Memory B cell (primary cell): ENCODE measurements around the gene ZNF678.

Experiments used
- ATAC-seq: fragments of 150-1000 bp; cut with Tn5 transposase; 2 replicates; pipeline ENCODE4 v1.10.0; 2021; ENCODE audit warnings: low read depth, mild to moderate bottlenecking, moderate library complexity
- DNase-seq, 2 donors: peaks; one replicate each; pipeline ENCODE4 v3.0.0; 2022; ENCODE audit warnings: low spot score in 2 of 2
- H3K27ac Mint-ChIP-seq: one replicate; pipeline ENCODE4 v1.8.0; 2022; ENCODE audit warnings: mild to moderate bottlenecking, moderate library complexity, mixed read lengths
- H3K27me3 Mint-ChIP-seq: one replicate; pipeline ENCODE4 v1.8.0; 2022; ENCODE audit warnings: mixed read lengths
- H3K36me3 Mint-ChIP-seq: one replicate; pipeline ENCODE4 v1.8.0; 2022; ENCODE audit warnings: mild to moderate bottlenecking, mixed read lengths
- H3K4me1 Mint-ChIP-seq: one replicate; pipeline ENCODE4 v1.8.0; 2022; ENCODE audit warnings: mixed read lengths
- H3K4me3 Mint-ChIP-seq: one replicate; pipeline ENCODE4 v1.8.0; 2022; ENCODE audit warnings: mild to moderate bottlenecking, moderate library complexity, mixed read lengths
- H3K9me3 Mint-ChIP-seq: one replicate; pipeline ENCODE4 v1.8.0; 2022; ENCODE audit warnings: mixed read lengths

The ZNF678 gene

DNA sequence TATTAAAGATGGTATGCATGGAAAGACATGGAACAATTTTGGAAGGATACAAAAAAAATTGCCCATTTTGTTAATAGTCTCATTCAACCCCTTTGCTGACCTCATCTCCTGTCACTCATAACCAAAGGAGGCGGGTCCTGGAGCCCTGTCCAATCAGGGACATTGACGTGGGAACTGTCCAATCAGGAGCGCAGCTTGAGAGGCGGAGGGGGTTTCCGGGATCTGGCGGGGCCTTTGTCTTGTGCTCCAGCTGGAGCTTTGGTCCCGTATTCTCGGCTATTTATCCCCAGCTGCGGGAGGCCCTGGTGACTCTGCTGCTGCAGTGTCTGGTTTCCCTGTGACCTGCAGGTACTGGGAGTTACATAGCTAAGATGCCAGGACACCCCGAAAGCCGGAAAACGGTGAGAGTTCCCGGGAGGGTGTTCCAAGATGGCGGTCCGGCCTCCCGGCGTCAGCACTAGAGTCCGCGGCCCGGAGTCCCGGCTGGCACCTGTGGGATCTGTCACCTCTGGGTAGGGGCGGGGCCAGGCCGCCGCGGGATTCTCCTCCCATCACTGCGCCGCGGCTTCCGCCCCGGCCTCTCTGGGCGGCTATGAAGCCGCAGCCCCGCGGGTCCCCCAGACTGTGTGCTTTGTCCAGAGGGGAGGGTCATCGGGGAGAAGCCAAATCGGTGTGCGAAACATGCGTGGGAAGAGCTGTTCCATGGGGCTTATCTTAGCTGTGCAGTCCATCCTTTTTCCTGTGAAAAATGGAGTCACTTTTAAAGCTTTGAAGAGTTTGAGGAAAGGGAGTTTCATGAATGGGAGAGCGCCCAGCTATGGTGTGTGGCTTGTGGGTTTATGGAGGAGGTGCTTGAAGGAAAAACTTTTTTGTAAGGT lies at the start of gene ZNF678:
ZNF678 (plus strand) TSS at position 233 of the 878 bp plus-strand sequence. CDS start 87,436 bp downstream, outside the sequence.
- Mint-ChIP-seq H3K4me1 (peaks cover 31% of the 10 kb centered on the region), H3K27me3 (peaks cover 8% of the 10 kb centered on the region), H3K36me3 (peaks cover 15% of the 10 kb centered on the region), H3K9me3 (peaks cover 7% of the 10 kb centered on the region), H3K27ac (peak within 1 kb of the TSS; percentile 96), H3K4me3 (peak within 1 kb of the TSS; percentile 91)
- ATAC-seq, result peak; percentile 91
- DNase-seq, result peak; percentile 84 to 89

DNA sequence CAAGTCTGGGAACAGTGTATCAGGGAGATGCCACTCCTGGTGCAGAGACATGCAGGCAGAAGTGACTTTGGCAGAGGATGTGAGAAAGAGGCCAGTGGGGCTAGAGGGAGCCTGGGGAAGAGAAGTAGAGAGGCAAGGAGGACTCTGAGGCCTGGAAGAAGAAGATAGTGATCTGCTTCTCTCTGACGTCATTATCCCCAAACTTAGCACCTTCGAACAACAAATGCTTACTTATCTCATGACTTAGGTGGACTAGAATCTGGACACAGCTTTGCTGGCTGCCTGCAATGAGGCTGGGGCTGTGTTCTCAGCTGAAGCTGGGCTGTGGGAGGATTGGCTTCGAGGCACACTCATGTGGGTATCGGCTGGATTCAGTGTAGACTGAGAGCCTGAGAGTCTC lies 44.5 kb upstream of the ZNF678 start:
- no peaks in the 10 kb centered on the region for H3K9me3 Mint-ChIP-seq
- DNase-seq (no peak), ATAC-seq (no peak)
- H3K27me3 Mint-ChIP-seq, result peaks cover 2% of the 10 kb centered on the region
- H3K36me3 Mint-ChIP-seq, result no peaks in the 10 kb centered on the region
- no peaks in the 10 kb centered on the region for H3K4me1 Mint-ChIP-seq
- H3K27ac Mint-ChIP-seq, result no peak overlapping the region
- H3K4me3 Mint-ChIP-seq, result no peak overlapping the region

DNA sequence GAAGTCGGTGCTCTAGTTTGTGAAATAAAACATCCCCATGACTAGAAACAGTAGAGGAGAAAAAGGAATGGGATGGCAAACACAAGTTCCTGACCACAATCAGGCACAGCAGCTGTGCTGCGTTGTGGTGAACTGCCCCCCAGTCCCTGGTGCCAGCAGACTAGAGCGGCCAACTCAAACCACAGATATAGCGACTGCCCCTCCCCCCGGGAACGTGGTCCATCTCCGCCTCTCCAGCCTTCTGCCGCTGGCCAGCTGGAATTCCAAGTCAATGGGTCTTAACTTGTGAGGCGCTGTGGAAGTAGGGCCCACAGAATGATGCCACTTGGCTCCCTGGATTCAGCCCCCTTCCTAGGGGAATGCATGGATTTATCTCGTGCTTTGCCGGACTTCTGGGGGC lies 41.6 kb upstream of the ZNF678 start:
- H3K36me3 Mint-ChIP-seq, result no peaks in the 10 kb centered on the region
- H3K27ac Mint-ChIP-seq, result no peak overlapping the region
- no peaks in the 10 kb centered on the region for H3K4me1 Mint-ChIP-seq
- peaks cover 3% of the 10 kb centered on the region for H3K9me3 Mint-ChIP-seq
- no peak overlapping the region for H3K4me3 Mint-ChIP-seq
- ATAC-seq, result no peak
- H3K27me3 Mint-ChIP-seq, result peaks cover 2% of the 10 kb centered on the region
- DNase-seq, result no peak

DNA sequence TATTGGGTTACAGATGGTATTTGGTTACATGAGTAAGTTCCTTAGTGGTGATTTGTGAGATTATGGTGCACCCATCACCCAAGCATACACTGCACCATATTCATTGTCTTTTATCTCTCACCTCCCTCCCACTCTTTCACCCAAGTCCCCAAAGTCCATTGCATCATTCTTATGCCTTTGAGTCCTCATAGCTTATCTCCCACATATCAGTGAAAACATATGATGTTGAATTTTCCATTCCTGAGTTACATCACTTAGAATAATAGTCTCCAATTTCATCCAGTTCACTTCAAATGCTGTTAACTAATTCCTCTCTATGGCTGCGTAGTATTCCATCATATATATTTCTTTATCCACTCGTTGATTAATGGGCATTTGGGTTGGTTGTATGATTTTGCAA lies 36.8 kb upstream of the ZNF678 start:
- Mint-ChIP-seq H3K9me3 (peaks cover 29% of the 10 kb centered on the region), H3K4me1 (no peaks in the 10 kb centered on the region), H3K27ac (no peak overlapping the region), H3K36me3 (peaks cover 3% of the 10 kb centered on the region), H3K27me3 (no peaks in the 10 kb centered on the region), H3K4me3 (no peak overlapping the region)
- DNase-seq, result no peak
- no peak for ATAC-seq

DNA sequence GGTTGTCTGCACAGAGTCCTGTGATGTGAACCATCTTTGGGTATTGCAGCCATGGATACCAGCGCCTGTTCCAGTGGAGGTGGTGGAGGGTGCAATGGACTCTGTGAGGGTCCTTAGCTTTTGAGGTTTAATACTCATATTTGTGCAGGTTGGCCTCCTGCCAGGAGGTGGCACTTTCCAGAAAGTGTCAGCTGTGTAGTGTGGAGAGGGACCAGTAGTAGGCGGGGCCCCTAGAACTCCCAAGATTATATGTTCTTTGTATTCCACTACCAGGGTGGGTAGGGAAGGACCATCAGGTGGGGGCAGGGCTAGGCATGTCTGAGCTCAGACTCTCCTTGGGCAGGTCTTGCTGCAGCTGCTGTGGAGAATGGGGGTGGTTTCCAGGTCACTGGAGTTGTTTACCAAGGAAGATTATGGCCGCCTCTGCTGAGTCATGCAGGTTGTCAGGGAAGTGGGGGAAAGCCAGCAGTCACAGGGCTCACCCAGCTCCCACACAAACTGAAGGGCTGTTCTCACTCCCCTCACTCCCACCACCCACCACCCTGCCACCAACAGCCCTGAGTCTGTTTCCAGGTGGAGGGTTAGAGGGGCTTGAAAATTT lies 31.2 kb upstream of the ZNF678 start:
- ATAC-seq, result no peak
- Mint-ChIP-seq H3K27me3 (no peaks in the 10 kb centered on the region), H3K4me3 (no peak overlapping the region), H3K36me3 (peaks cover 3% of the 10 kb centered on the region), H3K9me3 (peaks cover 30% of the 10 kb centered on the region), H3K27ac (no peak overlapping the region), H3K4me1 (no peaks in the 10 kb centered on the region)
- DNase-seq, result no peak

DNA sequence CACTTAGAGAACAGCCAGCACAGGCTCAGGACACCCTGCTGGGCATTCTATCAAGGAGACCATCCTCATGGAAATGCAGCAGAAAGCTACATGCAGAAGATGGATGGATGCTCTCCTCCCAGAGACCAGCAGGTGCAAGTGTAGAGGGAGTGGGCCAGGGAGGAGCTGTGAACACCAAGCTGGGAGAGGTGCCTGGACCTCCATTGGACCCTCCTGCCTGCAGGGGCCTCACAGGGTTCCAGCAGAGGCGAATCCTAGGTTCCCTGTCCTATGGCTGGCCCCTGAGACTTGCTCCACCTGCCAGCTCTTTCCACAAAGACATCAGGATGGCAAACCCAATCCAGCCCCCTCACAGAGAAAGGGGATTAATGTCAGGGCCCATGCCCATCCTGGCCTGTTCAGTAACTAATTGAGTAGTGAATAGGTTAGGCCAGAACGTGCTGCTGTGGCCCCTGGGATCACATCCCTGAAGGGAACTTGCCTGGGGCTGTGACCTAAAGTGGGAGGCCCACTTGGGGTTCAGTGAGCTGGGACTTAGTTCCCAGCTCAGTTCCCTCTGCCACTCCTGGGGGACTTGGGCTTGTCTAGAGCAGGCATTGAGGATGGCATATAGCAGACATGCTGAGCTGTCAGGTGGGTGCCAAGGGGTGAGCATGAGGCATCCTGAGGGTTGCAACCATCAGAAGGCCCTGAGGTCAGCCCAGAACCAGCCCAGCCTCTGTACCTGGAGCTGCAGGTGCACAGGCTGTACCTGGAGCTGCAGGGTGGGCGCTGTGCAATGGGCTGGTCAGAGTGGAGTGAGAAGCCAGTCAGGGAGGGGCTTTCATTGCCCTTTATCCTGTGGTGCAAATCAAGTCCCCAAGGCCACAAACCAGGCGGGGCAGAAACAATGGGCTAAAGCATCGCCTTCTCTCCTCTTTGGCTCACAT lies 22.9 kb upstream of the ZNF678 start:
- Mint-ChIP-seq H3K27me3 (no peaks in the 10 kb centered on the region), H3K27ac (no peak overlapping the region), H3K4me1 (peaks cover 7% of the 10 kb centered on the region), H3K4me3 (no peak overlapping the region), H3K9me3 (peaks cover 4% of the 10 kb centered on the region), H3K36me3 (no peaks in the 10 kb centered on the region)
- no peak for ATAC-seq
- no peak for DNase-seq

DNA sequence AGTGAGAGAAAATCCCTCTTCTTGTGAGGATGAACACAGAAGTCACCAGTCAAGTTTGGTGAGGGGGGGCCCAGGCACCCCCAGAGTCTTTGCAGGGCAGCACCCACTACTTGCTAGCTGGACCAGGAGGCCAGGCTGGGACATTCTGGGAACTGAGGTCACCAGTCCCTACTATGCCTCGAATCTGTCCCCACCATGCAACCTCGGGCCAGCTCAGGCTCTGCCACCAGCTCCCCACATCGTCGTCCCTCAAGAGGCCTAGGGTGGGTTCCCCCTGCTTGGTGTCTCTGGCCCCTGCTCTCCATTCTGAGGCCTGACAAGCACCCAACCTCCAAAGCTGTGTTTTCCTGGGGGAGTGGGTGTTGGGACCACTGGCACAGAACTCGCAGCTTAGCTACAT lies 22.2 kb upstream of the ZNF678 start:
- H3K36me3 Mint-ChIP-seq, result no peaks in the 10 kb centered on the region
- no peak for ATAC-seq
- no peak overlapping the region for H3K27ac Mint-ChIP-seq
- peaks cover 2% of the 10 kb centered on the region for H3K9me3 Mint-ChIP-seq
- DNase-seq, result no peak
- H3K4me1 Mint-ChIP-seq, result peaks cover 7% of the 10 kb centered on the region
- peak overlapping the region; percentile 46 for H3K4me3 Mint-ChIP-seq
- no peaks in the 10 kb centered on the region for H3K27me3 Mint-ChIP-seq

DNA sequence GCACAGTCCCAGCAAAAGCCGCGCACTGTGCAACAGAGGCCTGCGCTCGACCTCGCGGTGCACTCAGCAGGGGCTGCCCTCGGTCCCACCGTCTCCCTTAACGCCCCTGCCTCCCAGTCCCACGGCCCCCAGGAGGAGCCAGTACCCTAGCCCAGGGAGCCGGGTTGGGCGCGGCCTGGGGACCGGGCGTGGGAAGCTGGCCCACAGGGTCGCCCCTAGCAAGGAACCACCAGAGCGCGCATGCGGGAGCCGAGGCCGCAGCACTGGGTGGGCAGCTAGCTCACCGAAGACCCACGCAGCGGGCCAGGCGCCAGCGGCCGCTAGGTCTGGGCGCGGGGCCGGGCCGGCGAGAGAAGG lies 21.6 kb upstream of the ZNF678 start:
- no peak for ATAC-seq
- Mint-ChIP-seq H3K4me1 (peaks cover 7% of the 10 kb centered on the region), H3K4me3 (peak overlapping the region; percentile 71), H3K9me3 (no peaks in the 10 kb centered on the region), H3K36me3 (no peaks in the 10 kb centered on the region), H3K27me3 (no peaks in the 10 kb centered on the region), H3K27ac (no peak overlapping the region)
- DNase-seq, result no peak

DNA sequence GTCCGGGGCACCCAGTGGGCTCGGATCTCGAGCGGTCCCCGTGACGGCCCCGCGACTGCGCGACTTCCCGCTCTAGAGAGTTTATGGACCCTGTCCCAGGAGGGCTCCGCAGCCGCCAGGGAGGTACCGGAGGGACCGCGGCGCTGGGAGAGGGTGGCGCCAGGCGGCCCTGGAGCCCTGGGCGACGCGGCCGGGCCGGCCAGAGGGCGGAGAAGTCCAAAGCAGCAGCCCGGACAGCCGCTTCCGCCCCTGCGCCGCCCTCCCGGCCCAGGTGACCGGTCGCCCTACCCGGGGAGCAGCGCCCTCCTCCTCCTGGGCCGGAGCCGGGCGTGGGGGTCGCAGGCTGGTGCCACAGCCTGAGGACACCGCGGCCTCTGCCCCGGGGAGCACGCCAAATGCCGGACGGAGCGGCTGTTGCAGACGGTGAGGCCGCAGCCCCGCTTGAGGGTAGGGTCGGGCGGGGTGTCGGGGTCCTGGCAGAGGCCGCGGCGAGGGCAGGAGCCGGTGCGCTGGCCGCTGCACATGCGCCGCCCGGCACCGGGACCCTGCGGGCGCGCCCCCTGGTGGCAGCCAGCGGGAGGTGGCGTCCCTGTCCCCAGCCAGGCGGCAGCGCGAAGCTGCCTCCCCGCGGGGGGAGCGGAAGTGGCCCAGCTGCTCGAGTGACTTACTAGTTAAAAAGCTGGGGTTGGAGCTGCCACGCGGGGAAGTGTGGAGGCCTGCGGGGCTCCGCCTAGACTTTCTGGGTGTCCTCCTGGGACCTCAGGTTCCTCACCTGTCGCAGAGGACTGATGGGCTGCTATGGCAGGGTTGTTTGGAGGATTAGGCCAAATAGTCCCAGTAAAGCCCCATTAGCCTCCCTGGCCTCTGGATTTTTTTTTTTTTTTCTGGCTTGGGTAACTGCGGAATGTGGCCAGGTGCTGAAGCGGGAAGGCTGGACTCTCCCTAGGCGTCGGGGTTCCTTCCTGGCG lies 20.9 kb upstream of the ZNF678 start:
- peaks cover 7% of the 10 kb centered on the region for H3K4me1 Mint-ChIP-seq
- no peak overlapping the region for H3K27ac Mint-ChIP-seq
- DNase-seq (peak; percentile 89 to 90), ATAC-seq (peak; percentile 94)
- no peaks in the 10 kb centered on the region for H3K9me3 Mint-ChIP-seq
- no peaks in the 10 kb centered on the region for H3K36me3 Mint-ChIP-seq
- H3K4me3 Mint-ChIP-seq, result peak overlapping the region; percentile 71
- peaks cover 3% of the 10 kb centered on the region for H3K27me3 Mint-ChIP-seq

DNA sequence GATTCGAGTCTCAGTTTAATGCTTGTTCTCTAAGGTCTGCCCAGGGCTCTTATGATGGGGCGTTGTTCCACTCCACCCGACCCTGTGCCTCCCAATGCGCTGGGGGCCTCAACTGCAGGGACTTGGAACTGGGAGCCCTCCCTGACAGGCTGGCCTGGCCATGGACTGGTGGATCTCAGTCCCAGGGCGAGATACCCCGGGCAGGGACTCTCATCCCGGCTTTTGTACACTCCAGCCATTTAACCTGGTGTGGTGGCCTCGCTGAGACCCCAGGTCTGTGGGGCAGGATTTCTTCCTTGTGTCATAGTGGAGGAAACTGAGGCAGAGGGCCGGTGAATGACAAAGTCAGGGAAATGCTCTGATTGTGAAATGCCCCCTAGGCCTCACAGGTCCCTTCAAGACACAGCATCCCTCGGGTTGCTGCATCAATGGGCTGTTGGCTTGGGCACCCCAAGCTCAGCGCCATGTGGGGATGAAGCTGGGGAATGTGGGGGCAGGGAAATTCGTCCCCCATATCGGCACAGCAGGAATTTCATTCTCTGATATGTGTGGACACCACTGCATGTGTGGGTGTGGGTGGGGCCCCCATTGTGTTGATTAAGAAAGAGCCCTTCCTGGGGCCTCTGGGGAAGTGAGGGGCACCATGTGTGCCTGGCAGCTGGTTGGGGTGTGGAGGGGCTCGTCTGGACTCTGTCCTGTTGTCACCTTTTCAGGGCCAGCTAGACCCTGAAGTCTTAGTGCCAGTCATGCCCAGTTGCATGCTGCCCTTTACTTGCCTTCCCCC lies 19.9 kb upstream of the ZNF678 start:
- Mint-ChIP-seq H3K27me3 (peaks cover 3% of the 10 kb centered on the region), H3K4me1 (peaks cover 7% of the 10 kb centered on the region), H3K9me3 (no peaks in the 10 kb centered on the region), H3K4me3 (peak overlapping the region; percentile 70), H3K36me3 (no peaks in the 10 kb centered on the region), H3K27ac (no peak overlapping the region)
- DNase-seq, result no peak
- ATAC-seq, result no peak

DNA sequence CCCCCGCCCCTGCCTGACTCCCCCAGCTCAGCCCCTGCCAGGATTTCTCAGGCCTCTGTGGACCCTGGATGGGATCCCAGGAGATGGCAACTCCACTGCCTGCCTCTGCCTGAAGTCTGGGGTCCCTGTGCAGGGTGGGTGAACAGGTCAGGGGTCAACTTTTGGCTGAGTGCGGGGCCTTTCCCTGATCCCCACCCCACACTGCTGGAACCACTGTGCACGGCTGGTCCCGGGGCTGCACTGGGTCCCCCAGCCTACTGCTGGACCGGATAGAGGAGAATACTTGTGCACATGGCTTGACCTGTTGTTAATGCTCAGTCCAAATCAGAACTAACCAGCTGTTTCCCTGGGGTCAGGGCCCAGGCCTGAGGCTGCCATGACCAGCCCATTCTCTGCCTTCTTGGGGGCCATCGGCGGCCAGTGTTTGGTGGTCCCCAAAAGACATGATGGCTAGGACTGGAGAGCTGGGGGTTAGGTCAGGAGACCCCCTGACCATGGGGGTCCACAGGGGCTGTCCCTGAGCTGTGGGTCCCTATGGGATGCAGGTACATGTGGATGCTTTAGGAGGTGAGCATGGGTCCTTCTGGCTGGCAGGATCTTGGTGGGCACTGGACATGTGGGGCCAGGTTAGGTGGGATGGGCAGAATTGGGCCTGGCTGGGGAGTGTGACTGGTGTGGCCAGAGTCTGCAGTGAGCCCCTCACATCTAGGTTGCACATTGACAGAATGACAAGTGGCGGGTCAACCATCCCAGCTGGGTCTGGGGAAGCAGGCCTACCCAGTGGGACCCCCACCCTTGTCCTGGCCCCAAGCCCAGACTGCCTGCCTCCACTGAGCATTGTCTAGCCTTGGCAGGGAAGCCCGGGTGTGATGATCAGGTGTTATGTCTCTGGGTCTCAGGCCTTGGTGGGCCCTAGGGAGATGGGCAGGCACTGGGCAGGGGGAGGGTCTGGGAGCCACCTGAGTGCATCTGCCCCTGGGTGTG lies 19.0 kb upstream of the ZNF678 start:
- Mint-ChIP-seq H3K36me3 (no peaks in the 10 kb centered on the region), H3K9me3 (no peaks in the 10 kb centered on the region), H3K4me1 (peaks cover 7% of the 10 kb centered on the region), H3K27me3 (peaks cover 3% of the 10 kb centered on the region), H3K4me3 (no peak overlapping the region), H3K27ac (no peak overlapping the region)
- DNase-seq (no peak), ATAC-seq (no peak)

DNA sequence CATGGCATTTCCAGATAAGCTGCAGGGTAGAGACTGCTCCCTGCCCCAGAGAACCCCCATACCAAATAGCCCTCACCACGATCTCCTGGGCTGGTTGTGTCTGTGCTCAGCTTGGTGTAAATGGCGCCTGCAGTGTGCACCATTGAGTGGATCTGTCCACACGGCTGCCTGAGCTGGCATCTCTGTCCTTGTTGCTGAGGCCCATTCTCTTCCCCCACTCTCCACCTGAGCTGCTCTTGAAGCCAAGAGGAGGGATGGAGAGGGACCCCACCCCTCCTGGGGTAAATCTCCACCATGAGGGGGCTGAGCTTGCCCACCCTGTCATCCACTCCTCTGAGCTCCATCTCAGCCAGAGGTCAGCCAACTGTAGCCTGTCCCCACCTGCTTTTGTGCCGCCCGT lies 18.0 kb upstream of the ZNF678 start:
- H3K9me3 Mint-ChIP-seq, result no peaks in the 10 kb centered on the region
- H3K27ac Mint-ChIP-seq, result no peak overlapping the region
- no peak overlapping the region for H3K4me3 Mint-ChIP-seq
- no peaks in the 10 kb centered on the region for H3K36me3 Mint-ChIP-seq
- H3K27me3 Mint-ChIP-seq, result peaks cover 3% of the 10 kb centered on the region
- DNase-seq (no peak), ATAC-seq (no peak)
- H3K4me1 Mint-ChIP-seq, result peaks cover 7% of the 10 kb centered on the region
